ENCODE measurements around the gene PRR20A. TPM values are rescaled to one million over a fixed set of nuclear protein-coding genes. Genes with fewer than 3 reads are reported as not detected.
"Not testable (repeated sequence)": the region's sequence is repeated elsewhere in the genome, so short reads cannot be mapped to it uniquely, and the experiment has no call there.

Gene PRR20A
- not detected for total RNA-seq
- long read RNA-seq = 0 reads

DNA sequence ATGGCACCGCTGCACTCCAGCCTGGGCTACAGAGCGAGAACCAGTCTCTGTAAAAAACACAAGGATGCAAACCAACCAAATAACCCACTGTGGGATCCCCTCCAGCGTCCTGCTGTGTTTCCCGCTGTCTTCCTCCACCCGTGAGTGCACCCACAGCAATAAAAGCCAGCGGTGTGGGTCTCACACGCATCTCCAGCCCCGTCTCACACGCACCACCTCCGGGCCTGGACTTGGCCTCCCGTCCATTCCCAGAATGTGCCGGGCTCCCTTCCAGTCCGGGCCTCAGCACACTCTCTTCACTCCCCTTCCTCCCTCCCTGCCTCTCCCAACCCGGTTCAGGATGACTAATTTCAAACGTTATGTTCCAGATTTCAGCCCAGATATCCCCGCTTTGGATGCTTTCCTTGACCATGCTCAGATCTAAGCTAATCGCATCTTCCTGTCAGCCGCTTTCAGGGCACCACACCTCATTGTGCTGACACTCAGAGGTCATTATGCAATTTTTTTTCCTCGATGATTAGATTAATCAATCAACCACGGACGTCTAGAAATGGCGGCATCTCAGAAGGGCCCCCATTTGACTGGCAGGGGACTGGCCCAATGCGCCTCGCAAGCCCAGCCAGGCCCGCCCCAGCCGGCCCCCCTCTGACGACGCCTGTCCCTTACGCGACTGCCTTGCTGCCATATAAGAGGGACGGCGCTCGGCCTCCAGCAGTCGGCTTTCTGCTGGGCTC is at the start of gene PRR20A:
PRR20A (plus strand) TSS at position 684 of the 734 bp plus-strand sequence. CDS start 387 bp downstream, outside the sequence.
- intact Hi-C loops (cut with DNase I); DNase-seq (ENCODE audit: low spot score): not testable (repeated sequence)

DNA sequence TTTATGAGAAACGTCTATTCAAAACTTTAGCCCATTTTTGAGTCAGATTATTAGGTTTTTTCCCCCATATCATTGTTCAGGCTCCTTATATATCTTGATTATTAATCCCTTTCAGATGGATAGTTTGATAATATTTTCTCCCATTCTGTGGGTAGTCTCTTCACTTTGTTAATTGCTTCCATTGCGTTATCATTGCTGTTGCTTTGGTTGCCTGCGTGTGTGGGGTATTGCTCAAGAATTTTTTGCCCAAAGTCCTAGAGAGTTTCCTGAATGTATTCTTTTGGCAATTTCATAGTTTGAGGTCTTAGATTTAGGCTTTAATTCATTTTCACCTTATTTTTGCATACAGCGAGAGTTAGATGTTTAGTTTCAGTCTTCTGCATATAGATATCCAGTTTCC is 25.8 kb upstream of the PRR20A start:
- intact Hi-C loops (cut with DNase I) = no loop called here
- DNase-seq (ENCODE audit: low spot score) = no peak

DNA sequence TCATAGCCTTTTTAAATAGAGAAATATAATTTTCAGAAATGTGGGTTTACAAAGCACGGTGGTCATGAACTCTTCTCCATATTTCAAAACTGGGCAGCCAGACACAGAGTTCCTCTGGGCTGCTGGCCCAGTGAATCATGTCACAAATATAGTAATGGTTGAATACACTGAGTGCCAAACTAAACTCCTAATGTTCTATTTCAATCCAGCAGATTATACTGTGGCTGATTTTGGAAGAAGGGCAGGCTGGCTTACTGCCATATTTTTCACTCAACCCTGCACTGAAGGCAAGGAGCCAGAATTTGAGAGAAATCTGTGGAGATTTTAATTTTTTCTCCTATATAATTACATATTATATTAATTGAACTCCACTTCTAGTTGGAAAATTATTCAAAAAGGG is 17.0 kb upstream of the PRR20A start:
- DNase-seq (ENCODE audit: low spot score) = peak; percentile 75
- intact Hi-C loops (cut with DNase I) = no loop called here

DNA sequence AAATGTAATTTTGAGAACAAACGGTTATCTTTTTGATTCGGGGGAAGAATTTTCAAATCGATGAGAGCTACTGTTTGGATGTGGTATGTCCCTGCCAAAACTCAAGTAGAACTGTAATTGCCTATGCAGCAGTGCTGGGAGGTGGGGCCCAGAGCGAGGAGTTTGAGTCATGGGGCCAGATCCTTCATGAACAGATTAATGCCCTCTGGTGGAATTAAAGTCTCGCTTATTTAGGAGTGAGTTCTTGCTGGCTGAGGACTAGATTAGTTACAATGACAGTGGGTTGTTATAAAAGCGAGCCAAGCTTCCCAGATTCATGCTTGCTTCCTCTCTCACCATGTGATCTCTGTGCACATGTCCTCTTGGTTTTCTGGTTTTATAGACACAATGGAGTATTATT is 11.8 kb upstream of the PRR20A start:
- DNase-seq (ENCODE audit: low spot score) = no peak

DNA sequence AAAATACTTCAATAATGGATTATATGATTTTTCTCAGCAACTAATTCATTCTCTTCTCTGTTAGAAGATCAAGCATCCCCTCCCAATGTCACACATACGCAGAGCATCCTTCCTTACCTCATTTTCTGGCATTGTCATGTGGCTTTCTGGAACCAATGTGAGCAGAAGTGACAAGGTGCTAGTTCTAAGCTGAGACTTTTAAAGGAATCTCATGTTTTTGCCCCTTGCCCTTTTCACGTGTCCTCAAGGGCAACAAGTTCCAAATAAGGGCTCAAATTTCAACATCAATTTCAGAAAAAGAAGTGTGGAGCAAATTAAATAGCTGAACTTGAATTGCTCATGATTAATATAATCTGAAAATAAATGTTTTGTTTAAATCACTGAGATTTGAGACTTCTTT is 4.6 kb upstream of the PRR20A start:
- intact Hi-C loops (cut with DNase I) = no loop called here
- DNase-seq (ENCODE audit: low spot score) = no peak

More for the DNA sequence above, 11.8 kb upstream of the PRR20A start:
- intact Hi-C loops (cut with DNase I) = no loop called here

DNA sequence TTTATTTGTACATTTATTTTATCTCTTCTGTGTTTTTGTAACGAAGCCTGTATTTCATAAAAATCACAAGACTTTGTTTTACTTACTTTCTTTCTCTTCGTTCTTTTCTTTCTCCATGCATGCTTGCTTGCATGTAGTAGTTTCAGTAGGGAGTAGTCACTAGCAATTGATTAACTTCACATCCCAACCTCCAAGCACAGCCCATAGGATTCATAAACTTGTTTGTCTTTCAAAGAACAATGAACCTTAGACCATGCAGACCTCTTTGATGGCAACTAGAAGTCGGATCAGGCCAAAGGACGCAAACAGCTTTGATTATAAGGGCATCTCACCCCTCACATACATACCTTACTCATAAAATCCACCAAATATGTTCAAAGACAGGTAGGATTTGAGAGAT is 3.1 kb upstream of the PRR20A start:
- intact Hi-C loops (cut with DNase I) = no loop called here
- no peak for DNase-seq (ENCODE audit: low spot score)

DNA sequence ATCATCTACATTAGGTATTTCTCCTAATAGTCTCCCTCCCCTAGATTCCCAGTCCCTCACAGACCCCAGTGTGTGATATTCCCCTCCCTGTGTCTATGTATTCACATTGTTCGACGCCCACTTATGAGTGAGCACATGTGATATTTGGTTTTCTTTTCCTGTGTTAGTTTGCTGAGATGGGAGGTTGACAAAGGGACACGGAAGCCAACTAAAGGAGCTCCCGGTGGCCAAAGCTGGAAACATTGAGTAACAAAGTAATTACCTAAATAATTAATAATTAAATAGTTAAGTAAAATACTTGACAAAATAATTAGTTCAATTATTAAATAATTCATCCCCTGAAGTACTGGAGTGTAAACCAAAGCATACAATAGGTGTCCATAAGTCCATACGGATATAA is 1.7 kb upstream of the PRR20A start:
- no peak for DNase-seq (ENCODE audit: low spot score)
- intact Hi-C loops (cut with DNase I) = no loop called here

DNA sequence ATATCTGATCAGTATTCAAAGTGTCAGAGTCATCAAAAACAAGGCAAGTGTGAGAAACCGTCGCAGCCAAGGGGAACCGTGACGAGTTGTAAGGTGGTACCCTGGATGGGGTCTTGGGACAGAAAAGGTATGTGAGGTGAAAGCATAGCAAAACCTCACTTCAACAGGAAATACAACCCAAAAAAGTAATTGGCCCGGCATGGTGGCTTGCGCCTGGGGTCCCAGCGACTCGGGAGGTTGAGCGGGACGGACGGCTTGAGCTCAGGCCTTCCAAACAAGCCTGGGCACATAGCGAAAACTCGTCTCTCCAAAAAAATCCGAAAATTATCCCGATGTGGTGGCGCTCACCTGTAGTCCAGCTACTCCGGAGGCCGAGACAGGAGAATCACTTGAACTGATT is 937 bp upstream of the PRR20A start:
- intact Hi-C loops (cut with DNase I) = not testable (repeated sequence)

DNA sequence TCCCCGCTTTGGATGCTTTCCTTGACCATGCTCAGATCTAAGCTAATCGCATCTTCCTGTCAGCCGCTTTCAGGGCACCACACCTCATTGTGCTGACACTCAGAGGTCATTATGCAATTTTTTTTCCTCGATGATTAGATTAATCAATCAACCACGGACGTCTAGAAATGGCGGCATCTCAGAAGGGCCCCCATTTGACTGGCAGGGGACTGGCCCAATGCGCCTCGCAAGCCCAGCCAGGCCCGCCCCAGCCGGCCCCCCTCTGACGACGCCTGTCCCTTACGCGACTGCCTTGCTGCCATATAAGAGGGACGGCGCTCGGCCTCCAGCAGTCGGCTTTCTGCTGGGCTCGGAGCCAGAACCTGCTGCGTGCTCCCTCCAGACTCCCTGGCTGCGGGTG is 6.5 kb downstream of the PRR20A start, which contains the start of gene PRR20B:
PRR20B (plus strand) TSS at position 301 of the 400 bp plus-strand sequence. CDS start 387 bp downstream, outside the sequence.
- intact Hi-C loops (cut with DNase I); DNase-seq (ENCODE audit: low spot score): not testable (repeated sequence)

More for the DNA sequence above, 937 bp upstream of the PRR20A start:
- DNase-seq (ENCODE audit: low spot score) = not testable (repeated sequence)

DNA sequence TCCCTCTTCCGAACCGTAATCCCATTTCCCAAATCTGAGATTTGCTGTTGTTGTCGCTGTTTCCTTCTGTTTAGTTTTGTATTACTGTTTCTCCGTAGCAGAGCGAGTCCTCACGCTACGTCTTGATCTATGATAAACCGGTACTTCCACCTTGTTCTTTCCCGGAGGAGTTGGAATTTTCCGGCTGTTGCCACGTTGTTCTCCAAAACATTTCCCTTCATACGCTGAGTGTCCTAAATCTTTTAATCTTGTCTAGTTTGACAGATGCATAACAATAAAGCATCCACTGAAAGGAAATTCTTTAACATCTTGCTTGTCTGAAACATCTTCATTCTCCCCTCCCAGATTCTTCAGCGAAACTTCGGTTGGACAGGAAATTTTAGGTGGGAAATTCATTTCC is 7.4 kb downstream of the PRR20A start:
- DNase-seq (ENCODE audit: low spot score); intact Hi-C loops (cut with DNase I): not testable (repeated sequence)

DNA sequence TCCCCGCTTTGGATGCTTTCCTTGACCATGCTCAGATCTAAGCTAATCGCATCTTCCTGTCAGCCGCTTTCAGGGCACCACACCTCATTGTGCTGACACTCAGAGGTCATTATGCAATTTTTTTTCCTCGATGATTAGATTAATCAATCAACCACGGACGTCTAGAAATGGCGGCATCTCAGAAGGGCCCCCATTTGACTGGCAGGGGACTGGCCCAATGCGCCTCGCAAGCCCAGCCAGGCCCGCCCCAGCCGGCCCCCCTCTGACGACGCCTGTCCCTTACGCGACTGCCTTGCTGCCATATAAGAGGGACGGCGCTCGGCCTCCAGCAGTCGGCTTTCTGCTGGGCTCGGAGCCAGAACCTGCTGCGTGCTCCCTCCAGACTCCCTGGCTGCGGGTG is 13.0 kb downstream of the PRR20A start, which contains the start of gene PRR20C:
PRR20C (plus strand) TSS at position 301 of the 400 bp plus-strand sequence. CDS start 387 bp downstream, outside the sequence.
- DNase-seq (ENCODE audit: low spot score); intact Hi-C loops (cut with DNase I): not testable (repeated sequence)

DNA sequence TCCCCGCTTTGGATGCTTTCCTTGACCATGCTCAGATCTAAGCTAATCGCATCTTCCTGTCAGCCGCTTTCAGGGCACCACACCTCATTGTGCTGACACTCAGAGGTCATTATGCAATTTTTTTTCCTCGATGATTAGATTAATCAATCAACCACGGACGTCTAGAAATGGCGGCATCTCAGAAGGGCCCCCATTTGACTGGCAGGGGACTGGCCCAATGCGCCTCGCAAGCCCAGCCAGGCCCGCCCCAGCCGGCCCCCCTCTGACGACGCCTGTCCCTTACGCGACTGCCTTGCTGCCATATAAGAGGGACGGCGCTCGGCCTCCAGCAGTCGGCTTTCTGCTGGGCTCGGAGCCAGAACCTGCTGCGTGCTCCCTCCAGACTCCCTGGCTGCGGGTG is 19.6 kb downstream of the PRR20A start, which contains the start of gene PRR20D:
PRR20D (plus strand) TSS at position 301 of the 400 bp plus-strand sequence. CDS start 387 bp downstream, outside the sequence.
- intact Hi-C loops (cut with DNase I); DNase-seq (ENCODE audit: low spot score): not testable (repeated sequence)

DNA sequence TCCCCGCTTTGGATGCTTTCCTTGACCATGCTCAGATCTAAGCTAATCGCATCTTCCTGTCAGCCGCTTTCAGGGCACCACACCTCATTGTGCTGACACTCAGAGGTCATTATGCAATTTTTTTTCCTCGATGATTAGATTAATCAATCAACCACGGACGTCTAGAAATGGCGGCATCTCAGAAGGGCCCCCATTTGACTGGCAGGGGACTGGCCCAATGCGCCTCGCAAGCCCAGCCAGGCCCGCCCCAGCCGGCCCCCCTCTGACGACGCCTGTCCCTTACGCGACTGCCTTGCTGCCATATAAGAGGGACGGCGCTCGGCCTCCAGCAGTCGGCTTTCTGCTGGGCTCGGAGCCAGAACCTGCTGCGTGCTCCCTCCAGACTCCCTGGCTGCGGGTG is 26.2 kb downstream of the PRR20A start, which contains the start of gene PRR20E:
PRR20E (plus strand) TSS at position 301 of the 400 bp plus-strand sequence. CDS start 387 bp downstream, outside the sequence.
- DNase-seq (ENCODE audit: low spot score); intact Hi-C loops (cut with DNase I): not testable (repeated sequence)

DNA sequence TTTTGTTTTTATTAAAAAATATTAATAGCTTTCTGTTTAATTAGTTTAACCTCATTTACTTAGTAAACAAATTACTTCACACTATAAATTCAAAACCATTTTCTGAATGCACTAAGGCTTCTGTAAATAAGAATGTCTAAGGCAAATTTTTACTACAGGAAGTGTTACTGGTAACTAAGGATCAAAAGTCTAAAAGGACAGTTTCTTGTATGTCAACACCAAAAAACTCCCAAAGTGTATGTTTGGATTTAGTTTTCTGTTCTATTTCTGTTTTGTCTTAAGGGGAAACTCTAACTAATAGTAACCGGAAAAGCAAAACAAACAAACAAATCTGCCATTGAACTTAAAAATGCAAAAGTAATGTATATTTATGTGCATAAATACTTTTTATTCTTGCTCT is 50.9 kb downstream of the PRR20A start:
- no peak for DNase-seq (ENCODE audit: low spot score)
- intact Hi-C loops (cut with DNase I) = no loop called here

Other genes with a start within 250 kb of the PRR20A start
- not detected for gene PRR20B, start 6.6 kb downstream of the PRR20A start, total RNA-seq
- not detected for gene PRR20C, start 13.1 kb downstream of the PRR20A start, total RNA-seq
- gene PRR20D, start 19.7 kb downstream of the PRR20A start, total RNA-seq = not detected
- not detected for gene PRR20E, start 26.3 kb downstream of the PRR20A start, total RNA-seq